Gastroesophageal sphincter (tissue), 3 donors: Measurements from ENCODE around the gene IQGAP3.

Source experiments
- POLR2AphosphoS5 ChIP-seq: sonication (generic); formaldehyde crosslinking; IDR thresholded peaks from one replicate; pipeline ENCODE4 v1.6.1; 2017; ENCODE audit warnings: antibody characterized with exemption
- TF ChIP-seq, protein P1 (sequence below), 4 experiments: fragments of 200-600 bp in 2 of 4; fragments of 450-650 bp in 2 of 4; sonication (generic) in 1 of 4; IDR thresholded peaks; one replicate each; pipeline ENCODE4 v1.5.1; 2017 to 2019; ENCODE audit warnings: antibody characterized with exemption in 4 of 4, mild to moderate bottlenecking in 2 of 4, moderate library complexity in 2 of 4

DNA sequence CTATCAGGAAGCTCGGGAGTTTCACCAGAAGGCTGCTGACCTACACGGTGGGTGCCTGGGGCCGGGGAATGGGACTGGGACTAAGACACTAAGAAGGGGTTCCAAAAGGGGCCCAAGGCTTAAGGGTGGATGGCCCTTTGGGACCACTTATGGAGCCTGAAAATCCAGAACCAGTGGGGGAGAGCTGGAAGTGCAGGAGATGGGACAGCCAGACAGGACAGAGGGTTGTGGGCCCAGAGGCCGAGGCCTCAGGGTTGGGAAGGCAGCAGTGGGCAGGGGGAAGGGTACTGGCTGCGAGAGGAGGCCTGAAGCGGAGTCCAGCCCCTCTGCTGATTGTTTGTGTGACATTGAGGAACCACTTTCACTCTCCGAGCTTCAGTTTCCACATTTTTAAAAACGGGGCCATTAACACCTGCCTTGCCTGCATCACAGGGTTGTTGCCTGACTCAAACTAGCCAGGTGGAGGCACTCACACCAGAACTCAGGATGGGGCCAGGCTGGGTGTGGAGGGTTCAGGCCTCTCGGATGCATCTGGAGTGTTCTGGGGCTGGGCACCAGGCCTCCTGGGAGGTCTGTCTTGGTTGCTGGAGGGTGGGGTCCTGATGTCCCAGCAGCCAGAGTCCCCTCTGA is 10.1 kb upstream of the IQGAP3 start:
- TF ChIP-seq, protein P1, sequence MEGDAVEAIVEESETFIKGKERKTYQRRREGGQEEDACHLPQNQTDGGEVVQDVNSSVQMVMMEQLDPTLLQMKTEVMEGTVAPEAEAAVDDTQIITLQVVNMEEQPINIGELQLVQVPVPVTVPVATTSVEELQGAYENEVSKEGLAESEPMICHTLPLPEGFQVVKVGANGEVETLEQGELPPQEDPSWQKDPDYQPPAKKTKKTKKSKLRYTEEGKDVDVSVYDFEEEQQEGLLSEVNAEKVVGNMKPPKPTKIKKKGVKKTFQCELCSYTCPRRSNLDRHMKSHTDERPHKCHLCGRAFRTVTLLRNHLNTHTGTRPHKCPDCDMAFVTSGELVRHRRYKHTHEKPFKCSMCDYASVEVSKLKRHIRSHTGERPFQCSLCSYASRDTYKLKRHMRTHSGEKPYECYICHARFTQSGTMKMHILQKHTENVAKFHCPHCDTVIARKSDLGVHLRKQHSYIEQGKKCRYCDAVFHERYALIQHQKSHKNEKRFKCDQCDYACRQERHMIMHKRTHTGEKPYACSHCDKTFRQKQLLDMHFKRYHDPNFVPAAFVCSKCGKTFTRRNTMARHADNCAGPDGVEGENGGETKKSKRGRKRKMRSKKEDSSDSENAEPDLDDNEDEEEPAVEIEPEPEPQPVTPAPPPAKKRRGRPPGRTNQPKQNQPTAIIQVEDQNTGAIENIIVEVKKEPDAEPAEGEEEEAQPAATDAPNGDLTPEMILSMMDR (IDR thresholded peaks at IDR 0.05): no peak
- TF ChIP-seq POLR2AphosphoS5: no peak
